Measurements from ENCODE around the gene EVPLL.

GRCh38 chr17:18382441-18383078, 5.0 kb downstream of the EVPLL start:
- TF ChIP-seq CTCF (IDR thresholded peaks at IDR 0.05; ENCODE audit: insufficient read depth, low read length): no peak
- no peak for TF ChIP-seq POLR2AphosphoS5 (IDR thresholded peaks at IDR 0.05; ENCODE audit: low read depth)
- TF ChIP-seq REST (IDR thresholded peaks at IDR 0.05; ENCODE audit: insufficient replicate concordance, low read depth): no peak

All from HL-60 (cell line).